CD14-positive monocyte (primary cell): ENCODE data around the gene PDS5B. TPM values are rescaled to one million over a fixed set of nuclear protein-coding genes. Genes with fewer than 3 reads are reported as not detected.

ENCODE experiments used
- DNase-seq, 3 donors: peaks; one replicate each; pipeline ENCODE4 v3.0.0-alpha.2; 2011 to 2022
- H2AFZ ChIP-seq: 2 replicates; pipeline ENCODE4 v1.6.0; 2012; ENCODE audit warnings: mild to moderate bottlenecking, low read depth, low read length, inconsistent platforms; ENCODE audit not compliant: insufficient read depth, poor library complexity, severe bottlenecking
- H3K27ac ChIP-seq, 2 donors: 1 replicate in 1 of 2; 2 replicates in 1 of 2; pipeline ENCODE4 v1.5.1; 2012 to 2013; ENCODE audit warnings: low read length in 2 of 2, control low read depth in 1 of 2, inconsistent platforms in 1 of 2, low read depth in 1 of 2, mild to moderate bottlenecking in 1 of 2
- H3K27me3 ChIP-seq, 2 donors: one replicate each; pipeline versions ENCODE4 v1.6.0 to v1.6.1; 2011 to 2013; ENCODE audit warnings: low read length in 2 of 2; ENCODE audit not compliant: control insufficient read depth in 2 of 2, insufficient read depth in 2 of 2
- H3K36me3 ChIP-seq, 2 donors: replicated peaks in 1 of 2; 1 replicate in 1 of 2; 2 replicates in 1 of 2; pipeline versions ENCODE4 v1.5.1 to v1.6.1; 2012 to 2013; ENCODE audit warnings: low read length in 2 of 2, control low read depth in 1 of 2, inconsistent platforms in 1 of 2, mild to moderate bottlenecking in 1 of 2; ENCODE audit not compliant: insufficient read depth in 2 of 2, control insufficient read depth in 1 of 2
- H3K4me1 ChIP-seq, 2 donors: 1 replicate in 1 of 2; 2 replicates in 1 of 2; pipeline versions ENCODE4 v1.5.1 to v1.6.1; 2012 to 2013; ENCODE audit warnings: low read length in 2 of 2, control low read depth in 1 of 2, inconsistent platforms in 1 of 2, mild to moderate bottlenecking in 1 of 2, moderate library complexity in 1 of 2; ENCODE audit not compliant: insufficient read depth in 2 of 2, control insufficient read depth in 1 of 2
- H3K4me2 ChIP-seq: replicated peaks from 2 replicates; pipeline ENCODE3; 2012; ENCODE audit warnings: low read length, moderate library complexity, mild to moderate bottlenecking; ENCODE audit not compliant: poor library complexity, severe bottlenecking; ENCODE audit errors: extremely low read depth
- H3K4me3 ChIP-seq, 3 experiments: fragments of 200-600 bp in 1 of 3; sonication (generic) in 1 of 3; replicated peaks in 1 of 3; 1 replicate in 2 of 3; 2 replicates in 1 of 3; pipeline ENCODE4 v1.5.1; 2011 to 2013; ENCODE audit warnings: low read length in 3 of 3, mild to moderate bottlenecking in 3 of 3, control low read depth in 2 of 3, low read depth in 2 of 3, inconsistent platforms in 1 of 3, moderate library complexity in 1 of 3
- H3K79me2 ChIP-seq: 2 replicates; pipeline ENCODE4 v1.6.0; 2012; ENCODE audit warnings: mild to moderate bottlenecking, control low read depth, inconsistent platforms, low read length, moderate library complexity; ENCODE audit not compliant: insufficient read depth
- H3K9ac ChIP-seq: 2 replicates; pipeline ENCODE4 v1.6.0; 2017; ENCODE audit warnings: low read length, mild to moderate bottlenecking; ENCODE audit not compliant: insufficient read depth, poor library complexity, severe bottlenecking
- H3K9me3 ChIP-seq, 2 donors: replicated peaks in 1 of 2; 1 replicate in 1 of 2; 2 replicates in 1 of 2; pipeline versions ENCODE4 v1.5.1 to v1.6.1; 2012 to 2013; ENCODE audit warnings: low read length in 2 of 2, control low read depth in 1 of 2; ENCODE audit not compliant: control insufficient read depth in 1 of 2, insufficient read depth in 1 of 2
- H4K20me1 ChIP-seq: 2 replicates; pipeline ENCODE4 v1.6.0; 2012; ENCODE audit warnings: mild to moderate bottlenecking, low read length, control low read depth, moderate library complexity; ENCODE audit not compliant: insufficient read depth
- H3K27ac Mint-ChIP-seq, 7 donors: one replicate each; pipeline ENCODE4 v1.8.0; 2020; ENCODE audit warnings: mild to moderate bottlenecking in 7 of 7, mixed read lengths in 7 of 7, moderate library complexity in 6 of 7, inconsistent platforms in 2 of 7
- H3K27me3 Mint-ChIP-seq, 3 donors: one replicate each; pipeline ENCODE4 v1.8.0; 2021 to 2022; ENCODE audit warnings: low read depth in 3 of 3, mild to moderate bottlenecking in 3 of 3, mixed read lengths in 3 of 3, moderate library complexity in 3 of 3, inconsistent platforms in 1 of 3
- H3K36me3 Mint-ChIP-seq, 2 donors: one replicate each; pipeline ENCODE4 v1.8.0; 2020; ENCODE audit warnings: mixed read lengths in 2 of 2, inconsistent platforms in 1 of 2, mild to moderate bottlenecking in 1 of 2
- H3K4me1 Mint-ChIP-seq: one replicate; pipeline ENCODE4 v1.8.0; 2020; ENCODE audit warnings: mild to moderate bottlenecking, mixed read lengths
- H3K4me3 Mint-ChIP-seq, 2 donors: one replicate each; pipeline ENCODE4 v1.8.0; 2020; ENCODE audit warnings: mild to moderate bottlenecking in 2 of 2, mixed read lengths in 2 of 2, moderate library complexity in 1 of 2
- H3K9me3 Mint-ChIP-seq, 7 donors: one replicate each; pipeline ENCODE4 v1.8.0; 2020 to 2022; ENCODE audit warnings: mixed read lengths in 7 of 7, mild to moderate bottlenecking in 6 of 7, moderate library complexity in 6 of 7, inconsistent platforms in 2 of 7
- WGBS: methylation state at CpG from one replicate; pipeline ENCODE4 v1.1.5; 2013; ENCODE audit warnings: missing lambda C conversion rate; ENCODE audit not compliant: insufficient coverage; 5-methylcytosine and 5-hydroxymethylcytosine counted together
- intact Hi-C, 2 donors: fragments of 100-400 bp; cut with micrococcal nuclease; formaldehyde crosslinking; loops; one replicate each; pipeline versions ENCODE4 v1.15.0 to v1.15.1; 2023
- polyA plus RNA-seq, 3 donors: library from polyadenylated mRNA; depleted of rRNA in 1 of 3; unstranded in 2 of 3; stranded (reverse) in 1 of 3; fragments of 300-500 nt in 2 of 3; fragments of >200 nt in 1 of 3; fragmentation: Illumina TruSeq in 2 of 3; gene quantifications; 1 replicate in 2 of 3; 2 replicates in 1 of 3; pipeline ENCODE4 v1.2.3, GENCODE V29; 2012 to 2021
- TF ChIP-seq, protein P1 (sequence below): fragments of 200-600 bp; IDR thresholded peaks from one replicate; pipeline ENCODE4 v1.8.0; 2022; ENCODE audit warnings: antibody characterized with exemption, mild to moderate bottlenecking

Gene PDS5B
- polyA plus RNA-seq, 3 donors = 9.0 to 33.0 (median 21.0) TPM

- WGBS = no CpG with 5 or more reads among the region's 3 CpGs
- no peak overlapping the region for H3K9ac ChIP-seq
- no peak for DNase-seq
Measured at GRCh38 chr13:32731074-32731473, 144.8 kb downstream of the PDS5B start.

DNA sequence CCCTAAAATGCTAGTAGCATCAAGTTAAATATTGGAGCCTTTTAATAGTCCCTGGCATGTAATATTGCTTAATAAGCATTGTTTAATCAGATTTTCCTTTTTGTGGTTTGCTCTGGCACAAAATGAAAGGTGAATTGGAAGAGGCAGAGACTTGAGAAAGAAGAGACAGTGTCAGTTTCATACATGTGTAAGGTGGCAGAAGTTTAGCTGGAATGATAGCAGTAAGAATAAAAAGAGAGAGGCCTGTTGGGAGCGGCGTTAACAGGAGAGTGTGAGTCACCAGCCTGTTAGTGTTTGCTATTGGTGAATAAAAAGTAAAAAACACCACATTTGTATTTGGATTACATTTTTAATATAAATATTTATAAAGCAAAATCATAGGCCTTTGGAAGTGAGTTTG is 145.3 kb downstream of the PDS5B start:
- H3K27me3 Mint-ChIP-seq = peaks cover 0 to 1% (median 0%) of the 10 kb centered on the region in 3 donors
- Histone ChIP-seq H3K4me2 (no peak overlapping the region), H2AFZ (no peak overlapping the region), H3K79me2 (peaks cover 7% of the 10 kb centered on the region), H3K27ac (peak overlapping the region in 1 of 2 donors; percentile 18), H3K36me3 (peaks cover 13 to 18% of the 10 kb centered on the region in 2 donors), H3K4me1 (no peaks in the 10 kb centered on the region), H3K27me3 (no peaks in the 10 kb centered on the region), H4K20me1 (no peaks in the 10 kb centered on the region), H3K4me3 (no peak overlapping the region), H3K9ac (no peak overlapping the region), H3K9me3 (no peaks in the 10 kb centered on the region)
- WGBS = no CpG with 5 or more reads among the region's 2 CpGs
- H3K27ac Mint-ChIP-seq = peak overlapping the region in 3 of 7 donors; percentile 10 to 37 (median 20)
- intact Hi-C loops = no loop called here
- peaks cover 0 to 1% (median 0%) of the 10 kb centered on the region in 7 donors for H3K9me3 Mint-ChIP-seq
- H3K4me3 Mint-ChIP-seq = no peak overlapping the region
- no peak for DNase-seq
- H3K36me3 Mint-ChIP-seq = peaks cover 14 to 33% of the 10 kb centered on the region in 2 donors
- TF ChIP-seq, protein P1, sequence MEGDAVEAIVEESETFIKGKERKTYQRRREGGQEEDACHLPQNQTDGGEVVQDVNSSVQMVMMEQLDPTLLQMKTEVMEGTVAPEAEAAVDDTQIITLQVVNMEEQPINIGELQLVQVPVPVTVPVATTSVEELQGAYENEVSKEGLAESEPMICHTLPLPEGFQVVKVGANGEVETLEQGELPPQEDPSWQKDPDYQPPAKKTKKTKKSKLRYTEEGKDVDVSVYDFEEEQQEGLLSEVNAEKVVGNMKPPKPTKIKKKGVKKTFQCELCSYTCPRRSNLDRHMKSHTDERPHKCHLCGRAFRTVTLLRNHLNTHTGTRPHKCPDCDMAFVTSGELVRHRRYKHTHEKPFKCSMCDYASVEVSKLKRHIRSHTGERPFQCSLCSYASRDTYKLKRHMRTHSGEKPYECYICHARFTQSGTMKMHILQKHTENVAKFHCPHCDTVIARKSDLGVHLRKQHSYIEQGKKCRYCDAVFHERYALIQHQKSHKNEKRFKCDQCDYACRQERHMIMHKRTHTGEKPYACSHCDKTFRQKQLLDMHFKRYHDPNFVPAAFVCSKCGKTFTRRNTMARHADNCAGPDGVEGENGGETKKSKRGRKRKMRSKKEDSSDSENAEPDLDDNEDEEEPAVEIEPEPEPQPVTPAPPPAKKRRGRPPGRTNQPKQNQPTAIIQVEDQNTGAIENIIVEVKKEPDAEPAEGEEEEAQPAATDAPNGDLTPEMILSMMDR = no peak
- H3K4me1 Mint-ChIP-seq = peaks cover 18% of the 10 kb centered on the region

More at GRCh38 chr13:32731074-32731473, 144.8 kb downstream of the PDS5B start:
- Histone ChIP-seq H3K9me3 (no peaks in the 10 kb centered on the region), H3K27me3 (no peaks in the 10 kb centered on the region), H4K20me1 (no peaks in the 10 kb centered on the region), H3K4me1 (no peaks in the 10 kb centered on the region), H3K36me3 (peaks cover 11 to 18% of the 10 kb centered on the region in 2 donors), H3K4me2 (no peak overlapping the region), H2AFZ (no peak overlapping the region), H3K79me2 (peaks cover 7% of the 10 kb centered on the region), H3K4me3 (no peak overlapping the region), H3K27ac (peak overlapping the region in 1 of 2 donors; percentile 18)
- Mint-ChIP-seq H3K27me3 (peaks cover 0 to 1% (median 0%) of the 10 kb centered on the region in 3 donors), H3K36me3 (peaks cover 12 to 33% of the 10 kb centered on the region in 2 donors), H3K27ac (peak overlapping the region in 3 of 7 donors; percentile 1 to 51 (median 20)), H3K9me3 (peaks cover 0 to 1% (median 0%) of the 10 kb centered on the region in 7 donors), H3K4me3 (no peak overlapping the region), H3K4me1 (peaks cover 19% of the 10 kb centered on the region)
- intact Hi-C loops = no loop called here
- TF ChIP-seq, protein P1 = no peak
